Endodermal cell (in vitro differentiated cells): ENCODE data around the gene RBMS3. TPM values are rescaled to one million over a fixed set of nuclear protein-coding genes. Genes with fewer than 3 reads are reported as not detected.

ENCODE experiments used
- DNase-seq: peaks from one replicate; pipeline ENCODE4 v3.0.0-alpha.2; 2017
- H3K27ac ChIP-seq: 2 replicates; pipeline ENCODE4 v1.5.1; 2013; ENCODE audit warnings: mild to moderate bottlenecking, low read depth, low read length, moderate library complexity
- H3K27me3 ChIP-seq: 2 replicates; pipeline ENCODE4 v1.6.1; 2013; ENCODE audit warnings: mild to moderate bottlenecking, low read length, moderate library complexity; ENCODE audit not compliant: insufficient read depth, control insufficient read depth, poor library complexity, severe bottlenecking
- H3K36me3 ChIP-seq: 2 replicates; pipeline ENCODE4 v1.7.0; 2013; ENCODE audit warnings: mild to moderate bottlenecking, low read length, moderate library complexity; ENCODE audit not compliant: control insufficient read depth, insufficient read depth
- H3K4me1 ChIP-seq: one replicate; pipeline ENCODE4 v1.7.0; 2013; ENCODE audit warnings: low read length; ENCODE audit not compliant: control insufficient read depth, insufficient read depth
- H3K4me3 ChIP-seq: 2 replicates; pipeline ENCODE4 v1.5.1; 2013; ENCODE audit warnings: mild to moderate bottlenecking, low read length, moderate library complexity
- H3K9ac ChIP-seq: 2 replicates; pipeline ENCODE4 v1.6.1; 2013; ENCODE audit warnings: mild to moderate bottlenecking, low read length, moderate library complexity; ENCODE audit not compliant: poor library complexity, severe bottlenecking; ENCODE audit errors: extremely low read depth
- H3K9me3 ChIP-seq: 2 replicates; pipeline ENCODE4 v1.6.1; 2013; ENCODE audit warnings: mild to moderate bottlenecking, low read length, moderate library complexity; ENCODE audit not compliant: control insufficient read depth
- H3K27ac Mint-ChIP-seq: 2 replicates; pipeline ENCODE4 v1.8.0; 2020; ENCODE audit warnings: mixed read lengths
- H3K27me3 Mint-ChIP-seq: 2 replicates; pipeline ENCODE4 v1.8.0; 2021; ENCODE audit warnings: mild to moderate bottlenecking, mixed read lengths; ENCODE audit not compliant: insufficient read depth
- H3K36me3 Mint-ChIP-seq: 2 replicates; pipeline ENCODE4 v1.8.0; 2020; ENCODE audit warnings: low read depth, mixed read lengths
- H3K4me1 Mint-ChIP-seq: 2 replicates; pipeline ENCODE4 v1.8.0; 2020; ENCODE audit warnings: mixed read lengths
- H3K4me3 Mint-ChIP-seq: 2 replicates; pipeline ENCODE4 v1.8.0; 2020; ENCODE audit warnings: mild to moderate bottlenecking, moderate library complexity, mixed read lengths
- H3K9me3 Mint-ChIP-seq: 2 replicates; pipeline ENCODE4 v1.8.0; 2020; ENCODE audit warnings: mild to moderate bottlenecking, mixed read lengths
- CTCF ChIP-seq: fragments of 200-600 bp; sonication (generic); conservative IDR thresholded peaks from 2 replicates; pipeline ENCODE4 v1.5.0; 2021; ENCODE audit warnings: antibody characterized with exemption, mild to moderate bottlenecking
- WGBS, 2 experiments: methylation state at CpG; one replicate each; pipeline versions ENCODE4 v1.1.5 to v1.1.7; 2013; ENCODE audit warnings: missing lambda C conversion rate in 2 of 2, mixed read lengths in 1 of 2; ENCODE audit not compliant: insufficient coverage in 1 of 2, insufficient read length in 1 of 2; 5-methylcytosine and 5-hydroxymethylcytosine counted together
- total RNA-seq, 2 donors: library from RNA; stranded (reverse); fragmentation: NEBNext Ultra II Directional in 1 of 2; extraction: Animal tissue kit (Norgen Biotek cat#: 25700) in 1 of 2; gene quantifications; 2 replicates in 1 of 2; 3 replicates in 1 of 2; pipeline ENCODE4 v1.2.1, GENCODE V29; 2021

RBMS3 gene
- total RNA-seq, 2 donors from 2014 or later: 2.0 to 7.3 TPM

DNA sequence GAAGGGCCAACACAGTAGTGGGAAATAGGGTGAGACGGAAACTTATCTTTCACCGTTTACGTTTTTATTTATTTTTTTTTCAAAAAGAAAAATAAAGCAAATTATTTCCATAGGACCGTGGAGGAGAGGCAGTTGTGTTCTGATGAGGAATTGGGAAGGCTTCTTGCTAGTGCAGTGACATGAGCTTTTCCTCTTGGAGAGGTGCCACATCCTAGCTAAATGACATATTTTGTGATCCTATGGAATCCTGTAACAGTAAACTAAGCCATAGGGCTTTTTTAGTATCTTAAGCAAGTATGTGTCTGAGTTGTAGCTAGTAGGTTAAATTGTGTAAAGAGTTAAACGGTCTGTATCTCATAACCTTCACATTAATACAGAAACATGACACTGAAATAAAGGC, 609.9 kb downstream of the RBMS3 start:
- WGBS, 2 experiments: 100% methylated on average over 1 to 3 of the region's 5 CpGs
- no peaks in the 10 kb centered on the region for H3K36me3 ChIP-seq
- no peaks in the 10 kb centered on the region for H3K9me3 Mint-ChIP-seq
- no peak for DNase-seq
- no peaks in the 10 kb centered on the region for H3K27me3 ChIP-seq
- no peak overlapping the region for H3K27ac Mint-ChIP-seq
- no peak overlapping the region for H3K4me3 ChIP-seq
- H3K36me3 Mint-ChIP-seq: no peaks in the 10 kb centered on the region
- H3K4me1 Mint-ChIP-seq: no peaks in the 10 kb centered on the region
- H3K9ac ChIP-seq: no peak overlapping the region
- TF ChIP-seq CTCF: no peak
- H3K9me3 ChIP-seq: no peaks in the 10 kb centered on the region
- no peak overlapping the region for H3K4me3 Mint-ChIP-seq
- H3K27me3 Mint-ChIP-seq: no peaks in the 10 kb centered on the region
- H3K4me1 ChIP-seq: no peaks in the 10 kb centered on the region
- H3K27ac ChIP-seq: no peak overlapping the region

DNA sequence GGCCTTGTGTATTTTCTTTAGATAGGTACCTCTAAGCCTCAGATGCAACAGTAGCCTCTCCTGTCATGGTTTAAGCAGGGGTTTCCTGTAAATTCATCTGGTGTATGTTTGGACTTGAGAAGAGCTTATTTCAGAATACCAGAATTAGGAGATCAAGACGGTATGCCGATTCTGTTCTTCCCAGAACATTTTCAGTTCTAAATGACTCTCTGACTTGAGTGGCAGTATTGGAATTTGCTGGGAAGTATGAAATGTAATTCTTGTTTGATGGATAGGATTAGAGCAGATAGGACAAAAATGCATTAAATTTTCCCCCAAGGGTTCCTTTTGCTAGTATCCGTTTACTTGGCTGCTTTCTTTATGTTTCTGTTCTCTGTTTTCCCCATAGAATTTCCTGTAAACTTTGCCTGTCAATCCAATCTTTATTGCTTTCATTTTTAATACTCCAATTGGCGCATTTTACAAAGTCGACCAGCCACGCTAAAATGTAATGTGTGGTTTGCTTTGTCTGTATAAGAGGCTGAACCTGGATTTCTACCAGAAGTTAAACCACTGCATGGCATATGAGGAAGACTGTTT, 612.2 kb downstream of the RBMS3 start:
- Histone ChIP-seq H3K4me1 (no peaks in the 10 kb centered on the region), H3K9me3 (no peaks in the 10 kb centered on the region), H3K36me3 (no peaks in the 10 kb centered on the region), H3K27me3 (no peaks in the 10 kb centered on the region), H3K27ac (no peak overlapping the region), H3K9ac (no peak overlapping the region), H3K4me3 (no peak overlapping the region)
- DNase-seq: no peak
- WGBS, 2 experiments: 89 to 95% methylated on average over 3 to 6 of the region's 6 CpGs
- no peak for TF ChIP-seq CTCF
- no peak overlapping the region for H3K4me3 Mint-ChIP-seq
- no peaks in the 10 kb centered on the region for H3K4me1 Mint-ChIP-seq
- H3K36me3 Mint-ChIP-seq: no peaks in the 10 kb centered on the region
- H3K9me3 Mint-ChIP-seq: no peaks in the 10 kb centered on the region
- H3K27ac Mint-ChIP-seq: no peak overlapping the region
- no peaks in the 10 kb centered on the region for H3K27me3 Mint-ChIP-seq

DNA sequence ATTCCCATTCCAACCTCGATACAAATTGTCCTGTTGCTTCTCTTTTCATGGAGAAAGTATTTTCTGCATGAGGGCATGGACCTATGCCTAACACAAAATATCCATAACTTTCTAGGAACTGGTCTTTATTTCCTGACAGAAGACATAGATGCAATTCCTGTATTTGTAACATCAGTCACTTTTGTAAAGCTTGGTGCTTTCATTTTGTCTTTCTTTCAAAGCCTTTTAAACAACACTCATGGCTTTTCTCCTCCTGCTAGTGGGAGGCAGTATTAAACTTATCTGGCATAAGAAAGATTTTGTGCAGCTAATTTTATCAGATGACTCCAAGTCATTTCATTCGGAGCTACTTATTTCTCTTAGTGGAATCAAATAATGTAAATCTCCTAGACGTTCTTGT, 616.0 kb downstream of the RBMS3 start:
- Mint-ChIP-seq H3K4me3 (no peak overlapping the region), H3K36me3 (no peaks in the 10 kb centered on the region), H3K9me3 (no peaks in the 10 kb centered on the region), H3K4me1 (no peaks in the 10 kb centered on the region), H3K27me3 (no peaks in the 10 kb centered on the region), H3K27ac (no peak overlapping the region)
- no peak overlapping the region for H3K4me3 ChIP-seq
- H3K9me3 ChIP-seq: no peaks in the 10 kb centered on the region
- no peak overlapping the region for H3K27ac ChIP-seq
- no peaks in the 10 kb centered on the region for H3K27me3 ChIP-seq
- no peaks in the 10 kb centered on the region for H3K36me3 ChIP-seq
- 94 to 100% methylated on average over 1 to 3 of the region's 3 CpGs for WGBS, 2 experiments
- H3K9ac ChIP-seq: no peak overlapping the region
- DNase-seq: no peak
- H3K4me1 ChIP-seq: no peaks in the 10 kb centered on the region
- TF ChIP-seq CTCF: no peak
